Endothelial cell of umbilical vein (primary cell): ENCODE results near the gene HOXA13. TPM values are rescaled to one million over a fixed set of nuclear protein-coding genes. Genes with fewer than 3 reads are reported as not detected.

Experiments used
- BruUV-seq: library from RNA; stranded (reverse); fragments of 400-500 nt; replicated peaks from 2 replicates; lab custom pipeline; 2021; lab: Mats Ljungman, UMichigan
- CTCF ChIA-PET: fragments of 300-600, 350-600 bp; sonication (Branson Sonifier 250); formaldehyde crosslinking; loops from one replicate; lab custom pipeline; 2021; ENCODE audit warnings: antibody characterized with exemption, inconsistent platforms; lab: Charles Lee
- POLR2A ChIA-PET: fragments of 300-600, 350-600 bp; sonication (Branson Sonifier 250); formaldehyde crosslinking; loops from one replicate; lab custom pipeline; 2021; ENCODE audit warnings: antibody characterized with exemption, inconsistent platforms; lab: Charles Lee
- DNase-seq: peaks from one replicate; pipeline ENCODE4 v3.0.0-alpha.2; 2011; ENCODE audit warnings: low read depth, low spot score
- FAIRE-seq: peaks from 2 replicates; lab custom pipeline; 2011; peaks lifted over from hg19 to GRCh38; lab: Jason Lieb, UNC
- H2AFZ ChIP-seq: 2 replicates; pipeline ENCODE4 v1.6.0; 2012; ENCODE audit warnings: low read depth, low read length, control low read depth, inconsistent platforms
- H3K27ac ChIP-seq: 2 replicates; pipeline ENCODE4 v1.5.1; 2011; ENCODE audit warnings: low read depth, mild to moderate bottlenecking, control low read depth, low read length, moderate library complexity; ENCODE audit not compliant: insufficient read depth
- H3K27me3 ChIP-seq, 2 experiments: 2 replicates each; pipeline versions ENCODE4 v1.6.0 to v1.6.1; 2011; ENCODE audit warnings: low read length in 2 of 2, mixed read lengths in 1 of 2; ENCODE audit not compliant: control insufficient read depth in 2 of 2, insufficient read depth in 2 of 2
- H3K36me3 ChIP-seq, 2 experiments: 2 replicates in 1 of 2; 3 replicates in 1 of 2; pipeline ENCODE4 v1.5.1; 2011; ENCODE audit warnings: low read length in 2 of 2, mild to moderate bottlenecking in 1 of 2, moderate library complexity in 1 of 2; ENCODE audit not compliant: control insufficient read depth in 2 of 2, insufficient read depth in 2 of 2; ENCODE audit errors: extremely low read depth in 1 of 2
- H3K4me1 ChIP-seq: 3 replicates; pipeline ENCODE4 v1.5.1; 2011; ENCODE audit warnings: mild to moderate bottlenecking, low read length; ENCODE audit not compliant: control insufficient read depth, insufficient read depth; ENCODE audit errors: extremely low read depth
- H3K4me2 ChIP-seq: 2 replicates; pipeline ENCODE4 v1.6.1; 2011; ENCODE audit warnings: low read length, control low read depth, mixed read lengths; ENCODE audit not compliant: insufficient read depth
- H3K4me3 ChIP-seq, 3 experiments: fragments of 200-600 bp in 1 of 3; sonication (generic), shearing (Covaris generic) in 1 of 3; replicated peaks in 1 of 3; 2 replicates each; pipeline ENCODE4 v1.5.1; 2011 to 2016; ENCODE audit warnings: control low read depth in 3 of 3, low read length in 3 of 3, mild to moderate bottlenecking in 2 of 3, inconsistent platforms in 1 of 3, low read depth in 1 of 3, moderate library complexity in 1 of 3; ENCODE audit not compliant: insufficient read depth in 1 of 3
- H3K79me2 ChIP-seq: 2 replicates; pipeline ENCODE4 v1.6.0; 2012; ENCODE audit warnings: low read length, inconsistent platforms; ENCODE audit not compliant: control insufficient read depth, insufficient read depth
- H3K9ac ChIP-seq: replicated peaks from 2 replicates; pipeline ENCODE3; 2011; ENCODE audit warnings: low read length, control low read depth; ENCODE audit not compliant: insufficient read depth; ENCODE audit errors: extremely low read depth
- H3K9me1 ChIP-seq: replicated peaks from 3 replicates; pipeline ENCODE4 v1.6.0; 2011; ENCODE audit warnings: mild to moderate bottlenecking, low read length; ENCODE audit not compliant: control insufficient read depth, insufficient read depth; ENCODE audit errors: extremely low read depth
- H3K9me3 ChIP-seq: replicated peaks from 2 replicates; pipeline ENCODE4 v1.5.1; 2012; ENCODE audit warnings: low read length, inconsistent platforms; ENCODE audit not compliant: control insufficient read depth, insufficient read depth
- H4K20me1 ChIP-seq: replicated peaks from 2 replicates; pipeline ENCODE3; 2011; ENCODE audit warnings: mild to moderate bottlenecking, low read length; ENCODE audit not compliant: control insufficient read depth, insufficient read depth; ENCODE audit errors: extremely low read depth
- CTCF ChIP-seq, 2 donors: IDR thresholded peaks; 1 replicate in 1 of 2; 2 replicates in 1 of 2; pipeline ENCODE4 v1.5.1; 2011; ENCODE audit warnings: low read length in 2 of 2, mild to moderate bottlenecking in 2 of 2, moderate library complexity in 2 of 2, control low read depth in 1 of 2, inconsistent platforms in 1 of 2, low read depth in 1 of 2; ENCODE audit not compliant: insufficient read depth in 1 of 2; ENCODE audit errors: extremely low read depth in 1 of 2
- EZH2 ChIP-seq: IDR thresholded peaks from 2 replicates; pipeline ENCODE4 v1.6.1; 2012; ENCODE audit warnings: borderline replicate concordance, low read depth, mild to moderate bottlenecking, moderate library complexity, low read length, inconsistent platforms; ENCODE audit not compliant: severe bottlenecking
- FOS ChIP-seq: IDR thresholded peaks from 2 replicates; pipeline ENCODE4 v1.6.1; 2011; ENCODE audit warnings: mild to moderate bottlenecking, low read length, moderate library complexity, borderline replicate concordance; ENCODE audit not compliant: insufficient read depth
- GATA2 ChIP-seq: IDR thresholded peaks from 2 replicates; pipeline ENCODE4 v1.7.0; 2011; ENCODE audit warnings: low read depth, mild to moderate bottlenecking, moderate library complexity, mixed read lengths, low read length; ENCODE audit not compliant: insufficient read length, insufficient read depth
- JUN ChIP-seq: IDR thresholded peaks from 2 replicates; pipeline ENCODE4 v1.6.1; 2011; ENCODE audit warnings: borderline replicate concordance, low read depth; ENCODE audit not compliant: insufficient read length, insufficient read depth
- MAX ChIP-seq: IDR thresholded peaks from 2 replicates; pipeline ENCODE4 v1.6.1; 2011; ENCODE audit not compliant: insufficient read depth, insufficient read length
- MYC ChIP-seq: IDR thresholded peaks from one replicate; pipeline ENCODE4 v1.6.1; 2011; ENCODE audit warnings: mild to moderate bottlenecking, low read depth, low read length
- POLR2A ChIP-seq: IDR thresholded peaks from 2 replicates; pipeline ENCODE4 v1.6.1; 2012; ENCODE audit warnings: low read depth, mild to moderate bottlenecking, control low read depth, low read length
- POLR2AphosphoS5 ChIP-seq: IDR thresholded peaks from 2 replicates; pipeline ENCODE4 v1.6.1; 2012; ENCODE audit warnings: low read depth, mild to moderate bottlenecking, control low read depth, low read length, moderate library complexity; ENCODE audit not compliant: insufficient read depth
- dilution Hi-C: fragments of 300-500 bp; cut with MboI; formaldehyde crosslinking; loops from one replicate; pipeline ENCODE4 v1.15.0; 2019; ENCODE audit warnings: low sequenced_read_pairs; ENCODE audit not compliant: extremely low pct_ligation_motif_present
- intact Hi-C: fragments of 100-400 bp; cut with micrococcal nuclease; formaldehyde crosslinking; loops from one replicate; pipeline ENCODE4 v1.10.0; 2022
- polyA plus RNA-seq, 4 experiments: library from polyadenylated mRNA; depleted of rRNA in 3 of 4; stranded (reverse) in 3 of 4; unstranded in 1 of 4; fragments of >200 nt; gene quantifications; 2 replicates each; pipeline versions ENCODE4 v1.2.1 to v1.2.3, GENCODE V29; 2011 to 2012; ENCODE audit warnings: missing spikeins in 1 of 4
- total RNA-seq: library from RNA; stranded (reverse); gene quantifications from 2 replicates; pipeline ENCODE4 v1.2.3, GENCODE V29; 2021

The HOXA13 gene
- total and polyA plus RNA-seq, 2 donors (not counting 3 experiments of a cell fraction or from before 2014, with no cell fraction given): 0.22 TPM; not detected in 1

- BruUV-seq: no TSS peak
- H3K9me1 ChIP-seq: no peaks in the 10 kb centered on the region
- H3K27ac ChIP-seq: peak overlapping the region; percentile 91
- DNase-seq (no peak), FAIRE-seq (no peak)
- H3K27me3 ChIP-seq: no peaks in the 10 kb centered on the region
- H4K20me1 ChIP-seq: no peaks in the 10 kb centered on the region
- intact Hi-C loops: loop anchor here (1.0 to 2.0 kb wide), 4 partner anchors 8 to 63 kb away; partner anchors contain the start of genes HOXA10 and HOXA2
- H3K9me3 ChIP-seq: no peaks in the 10 kb centered on the region
- H3K4me2 ChIP-seq: peak overlapping the region; percentile 70
- ChIA-PET POLR2A (interaction anchor here (0.9 to 1.8 kb wide), 6 partner anchors 11 to 55 kb away, joined by 3 to 8 read pairs (median 5); partner anchors contain the start of genes HOXA11, HOXA3 and HOXA5), CTCF (interaction anchor here (0.8 to 7.4 kb wide), 12 partner anchors 8 to 931 kb away, joined by 3 to 42 read pairs (median 4); partner anchors contain the start of gene HOXA3)
- H3K36me3 ChIP-seq: peaks cover 3 to 7% of the 10 kb centered on the region in 2 experiments
- dilution Hi-C loops: loop anchor here (10.0 to 25.0 kb wide), 3 partner anchors 311 to 979 kb away; no protein-coding TSS in a partner anchor
- no peak overlapping the region for H2AFZ ChIP-seq
- H3K79me2 ChIP-seq: peaks cover 93% of the 10 kb centered on the region
- TF ChIP-seq MYC (no peak), MAX (no peak), GATA2 (no peak), EZH2 (no peak), POLR2AphosphoS5 (no peak), FOS (no peak), POLR2A (no peak), JUN (no peak), CTCF (IDR thresholded peaks at IDR 0.05; ENCODE audit: extremely low read depth in 1 of 2, insufficient read depth in 1 of 2, low read depth in 1 of 2, low read length in 2 of 2) (no peak)
- H3K4me1 ChIP-seq: peaks cover 31% of the 10 kb centered on the region
- H3K9ac ChIP-seq: peak overlapping the region; percentile 85
- peak overlapping the region; percentile 31 to 98 (median 63) for H3K4me3 ChIP-seq
Measured at GRCh38 chr7:27165996-27166530, 33.8 kb downstream of the HOXA13 start.
